Mucosa of rectum (tissue), 2 donors: ENCODE measurements around the gene BABAM2.

Experiments
- H3K27ac ChIP-seq, 2 donors: one replicate each; pipeline ENCODE4 v1.7.0; 2013; ENCODE audit warnings: inconsistent platforms in 2 of 2, low read depth in 2 of 2, low read length in 2 of 2
- H3K27me3 ChIP-seq, 2 donors: one replicate each; pipeline ENCODE4 v1.7.0; 2013; ENCODE audit warnings: low read length in 2 of 2; ENCODE audit not compliant: control insufficient read depth in 2 of 2, insufficient read depth in 2 of 2
- H3K36me3 ChIP-seq, 2 donors: one replicate each; pipeline ENCODE4 v1.7.0; 2013; ENCODE audit warnings: low read length in 2 of 2; ENCODE audit not compliant: control insufficient read depth in 2 of 2, insufficient read depth in 2 of 2
- H3K4me1 ChIP-seq, 2 donors: one replicate each; pipeline ENCODE4 v1.7.0; 2013; ENCODE audit warnings: low read length in 2 of 2, mild to moderate bottlenecking in 1 of 2; ENCODE audit not compliant: control insufficient read depth in 2 of 2, insufficient read depth in 2 of 2
- H3K4me3 ChIP-seq, 2 donors: one replicate each; pipeline ENCODE4 v1.7.0; 2013; ENCODE audit warnings: low read length in 2 of 2
- H3K9ac ChIP-seq, 2 donors: one replicate each; pipeline ENCODE4 v1.7.0; 2013; ENCODE audit warnings: low read length in 2 of 2, low read depth in 1 of 2, mild to moderate bottlenecking in 1 of 2
- H3K9me3 ChIP-seq, 2 donors: one replicate each; pipeline ENCODE4 v1.7.0; 2013; ENCODE audit warnings: low read length in 2 of 2; ENCODE audit not compliant: control insufficient read depth in 2 of 2
- donor health status: healthy.
- donor health status: Normal muscosa, but diverticular disease.

Gene BABAM2

GRCh38 chr2:28034696-28035095 lies 144.2 kb downstream of the BABAM2 start:
- no peak overlapping the region for H3K4me3 ChIP-seq
- H3K36me3 ChIP-seq, result no peaks in the 10 kb centered on the region
- no peaks in the 10 kb centered on the region for H3K9me3 ChIP-seq
- H3K9ac ChIP-seq, result no peak overlapping the region
- H3K4me1 ChIP-seq, result no peaks in the 10 kb centered on the region
- H3K27me3 ChIP-seq, result no peaks in the 10 kb centered on the region
- no peak overlapping the region for H3K27ac ChIP-seq

DNA sequence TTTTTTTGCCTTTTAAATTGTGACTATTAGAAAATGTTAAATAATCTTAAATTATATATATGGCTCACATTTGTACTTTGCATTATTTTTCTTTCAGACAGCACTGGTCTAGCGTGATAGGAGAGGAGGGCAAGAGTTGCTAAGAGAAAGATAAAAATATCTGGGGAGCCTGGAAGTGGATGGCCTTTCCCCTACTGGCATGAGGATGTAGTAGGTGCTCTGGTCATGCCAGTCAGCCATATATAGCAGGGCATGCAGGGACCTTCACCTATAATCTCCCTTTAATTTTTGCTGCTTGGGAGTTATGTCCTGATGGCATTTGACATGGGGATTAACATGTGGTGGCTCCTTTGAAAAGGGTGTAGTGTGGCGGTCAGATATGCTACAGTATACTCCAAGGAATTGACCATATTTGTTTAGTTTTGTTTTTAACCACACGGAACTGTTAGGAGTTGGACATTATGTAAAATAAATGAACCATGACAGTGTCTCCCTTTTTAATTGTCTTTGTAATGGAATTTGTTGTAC lies 144.7 kb downstream of the BABAM2 start:
- Histone ChIP-seq H3K36me3 (no peaks in the 10 kb centered on the region), H3K9ac (no peak overlapping the region), H3K27ac (no peak overlapping the region), H3K4me1 (no peaks in the 10 kb centered on the region), H3K4me3 (no peak overlapping the region), H3K27me3 (no peaks in the 10 kb centered on the region), H3K9me3 (no peaks in the 10 kb centered on the region)

GRCh38 chr2:28035816-28036215 lies 145.3 kb downstream of the BABAM2 start:
- no peak overlapping the region for H3K4me3 ChIP-seq
- no peak overlapping the region for H3K9ac ChIP-seq
- H3K36me3 ChIP-seq, result no peaks in the 10 kb centered on the region
- H3K27ac ChIP-seq, result no peak overlapping the region
- no peaks in the 10 kb centered on the region for H3K27me3 ChIP-seq
- no peaks in the 10 kb centered on the region for H3K4me1 ChIP-seq
- H3K9me3 ChIP-seq, result no peaks in the 10 kb centered on the region

- H3K27ac ChIP-seq, result no peak overlapping the region
- no peaks in the 10 kb centered on the region for H3K9me3 ChIP-seq
- no peak overlapping the region for H3K9ac ChIP-seq
- H3K27me3 ChIP-seq, result no peaks in the 10 kb centered on the region
- no peaks in the 10 kb centered on the region for H3K4me1 ChIP-seq
- no peaks in the 10 kb centered on the region for H3K36me3 ChIP-seq
- no peak overlapping the region for H3K4me3 ChIP-seq
Measured at GRCh38 chr2:28036307-28036706, 145.8 kb downstream of the BABAM2 start.

DNA sequence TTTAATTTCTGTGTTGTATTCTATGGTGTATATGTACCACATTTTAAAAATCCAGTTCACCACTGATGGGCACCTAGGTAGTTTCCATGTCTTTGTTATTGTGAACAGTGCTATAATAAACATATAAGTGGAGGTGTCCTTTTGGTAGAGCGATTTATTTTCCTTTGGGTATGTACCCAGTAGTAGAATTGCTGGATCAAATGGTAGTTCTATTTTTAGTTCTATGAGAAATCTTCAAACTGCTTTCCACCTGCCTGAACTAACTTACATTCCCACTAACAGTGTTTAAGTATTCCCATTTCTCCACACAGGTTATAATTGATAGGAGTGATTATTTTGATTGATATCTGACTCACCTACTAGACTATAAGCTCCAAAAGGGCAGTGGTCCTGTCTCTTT lies 148.2 kb downstream of the BABAM2 start:
- no peaks in the 10 kb centered on the region for H3K36me3 ChIP-seq
- H3K4me3 ChIP-seq, result no peak overlapping the region
- no peaks in the 10 kb centered on the region for H3K27me3 ChIP-seq
- no peaks in the 10 kb centered on the region for H3K9me3 ChIP-seq
- H3K9ac ChIP-seq, result no peak overlapping the region
- H3K27ac ChIP-seq, result no peak overlapping the region
- H3K4me1 ChIP-seq, result no peaks in the 10 kb centered on the region

DNA sequence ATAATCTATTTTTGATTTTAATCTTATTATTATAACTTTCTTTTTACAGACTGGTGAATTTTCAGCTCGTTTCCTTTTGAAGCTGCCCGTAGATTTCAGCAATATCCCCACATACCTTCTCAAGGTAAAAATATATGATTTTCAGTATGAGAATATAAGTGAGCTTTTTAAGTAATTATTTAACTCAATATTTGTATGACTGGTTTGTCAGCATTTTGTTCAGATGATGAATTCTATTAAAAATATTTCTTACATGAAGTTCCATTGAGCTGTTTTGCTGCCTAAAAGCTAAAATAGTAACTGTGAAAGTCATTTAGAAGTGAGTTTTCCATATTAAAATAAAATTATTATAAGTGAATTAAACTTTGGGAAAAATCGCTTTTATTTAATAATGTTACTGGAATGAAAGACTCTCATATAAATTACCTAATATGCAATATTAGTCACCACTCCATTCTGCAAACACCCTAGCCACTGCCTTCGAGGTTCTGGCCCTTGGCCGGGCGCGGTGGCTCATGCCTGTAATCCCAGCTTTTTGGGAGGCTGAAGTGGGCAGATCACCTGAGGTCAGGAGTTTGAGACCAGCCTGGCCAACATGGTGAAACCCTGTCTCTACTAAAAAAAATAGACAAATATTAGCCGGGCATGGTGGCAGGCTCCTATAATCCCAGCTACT lies 155.3 kb downstream of the BABAM2 start:
- Histone ChIP-seq H3K9me3 (no peaks in the 10 kb centered on the region), H3K9ac (no peak overlapping the region), H3K36me3 (no peaks in the 10 kb centered on the region), H3K27me3 (no peaks in the 10 kb centered on the region), H3K4me1 (no peaks in the 10 kb centered on the region), H3K4me3 (no peak overlapping the region), H3K27ac (no peak overlapping the region)

DNA sequence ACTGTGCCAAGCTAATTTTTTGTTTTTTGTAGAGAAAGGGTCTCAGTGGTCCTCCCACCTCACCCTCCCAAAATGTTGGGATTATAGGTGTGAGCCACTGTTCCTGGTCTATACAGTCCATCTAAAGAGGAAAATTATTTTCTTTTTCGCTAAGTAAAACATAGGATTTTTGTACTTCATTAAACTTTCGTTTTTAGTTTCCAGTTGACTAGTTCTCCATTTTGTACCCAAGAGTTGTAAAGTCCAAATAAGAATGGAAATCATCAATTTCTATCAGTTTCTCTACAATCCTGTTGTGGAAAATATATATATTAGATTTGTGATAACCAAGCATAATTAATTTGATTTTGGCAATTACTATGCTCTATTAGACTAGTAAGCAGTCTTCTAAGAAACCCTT lies 156.4 kb downstream of the BABAM2 start:
- Histone ChIP-seq H3K27ac (no peak overlapping the region), H3K9ac (no peak overlapping the region), H3K36me3 (no peaks in the 10 kb centered on the region), H3K4me3 (no peak overlapping the region), H3K27me3 (no peaks in the 10 kb centered on the region), H3K4me1 (no peaks in the 10 kb centered on the region), H3K9me3 (no peaks in the 10 kb centered on the region)

DNA sequence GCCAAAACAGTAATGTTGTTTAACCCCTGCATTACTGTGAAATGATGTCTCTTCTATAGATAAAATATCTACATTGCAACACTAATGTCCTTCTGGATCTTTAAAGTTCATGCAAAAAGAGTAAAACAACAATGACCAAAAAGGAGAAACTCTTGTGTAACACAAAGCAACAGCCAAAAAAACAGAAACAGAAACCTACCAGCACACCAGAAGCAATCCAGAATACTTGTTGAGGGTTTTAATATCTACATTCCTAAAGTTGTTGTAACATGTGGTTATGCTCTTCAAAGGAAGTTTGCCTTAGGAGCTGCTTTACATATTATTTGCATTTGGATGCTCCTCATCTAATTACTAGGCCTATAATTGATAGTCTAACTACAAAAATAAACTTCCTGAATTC lies 157.2 kb downstream of the BABAM2 start:
- no peaks in the 10 kb centered on the region for H3K9me3 ChIP-seq
- H3K4me3 ChIP-seq, result no peak overlapping the region
- H3K36me3 ChIP-seq, result no peaks in the 10 kb centered on the region
- no peaks in the 10 kb centered on the region for H3K27me3 ChIP-seq
- no peaks in the 10 kb centered on the region for H3K4me1 ChIP-seq
- no peak overlapping the region for H3K27ac ChIP-seq
- no peak overlapping the region for H3K9ac ChIP-seq

- no peaks in the 10 kb centered on the region for H3K4me1 ChIP-seq
- no peak overlapping the region for H3K27ac ChIP-seq
- H3K27me3 ChIP-seq, result no peaks in the 10 kb centered on the region
- no peak overlapping the region for H3K4me3 ChIP-seq
- H3K36me3 ChIP-seq, result no peaks in the 10 kb centered on the region
- no peak overlapping the region for H3K9ac ChIP-seq
- no peaks in the 10 kb centered on the region for H3K9me3 ChIP-seq
Measured at GRCh38 chr2:28048341-28048740, 157.8 kb downstream of the BABAM2 start.

- Histone ChIP-seq H3K9ac (no peak overlapping the region), H3K27me3 (no peaks in the 10 kb centered on the region), H3K4me3 (no peak overlapping the region), H3K27ac (no peak overlapping the region), H3K4me1 (no peaks in the 10 kb centered on the region), H3K9me3 (no peaks in the 10 kb centered on the region), H3K36me3 (no peaks in the 10 kb centered on the region)
Measured at GRCh38 chr2:28049416-28049815, 158.9 kb downstream of the BABAM2 start.
